Measurements from ENCODE around the gene SLX9. TPM values are rescaled to one million over a fixed set of nuclear protein-coding genes. Genes with fewer than 3 reads are reported as not detected.

The SLX9 gene
- total and polyA plus RNA-seq, 8 donors = 5.4 to 83.4 (median 19.3) TPM

GRCh38 chr21:45020629-45021427 is 81.0 kb downstream of the SLX9 start:
- H3K36me3 ChIP-seq = no peaks in the 10 kb centered on the region
- TF ChIP-seq POLR2AphosphoS5 (IDR thresholded peaks at IDR 0.05) (no peak), CTCF (IDR thresholded peaks at IDR 0.05) (no peak), EP300 (IDR thresholded peaks at IDR 0.05) (no peak), POLR2A (IDR thresholded peaks at IDR 0.05) (no peak)
- intact Hi-C loops (cut with DNase I; ENCODE audit: low total_unique reads) = no loop called here
- peak in 1 of 2 donors; percentile 8 for DNase-seq
- peaks cover 0 to 49% (median 22%) of the 10 kb centered on the region in 3 donors for H3K27me3 ChIP-seq
- H3K9me3 ChIP-seq = no peaks in the 10 kb centered on the region
- H3K27ac ChIP-seq = no peak overlapping the region
- 71 to 76% (median 73%) methylated on average over 26 to 28 of the region's 28 CpGs for WGBS, 5 donors
- H3K4me1 ChIP-seq = peaks cover 10 to 24% (median 16%) of the 10 kb centered on the region in 4 donors
- no peak overlapping the region for H3K4me3 ChIP-seq

GRCh38 chr21:45021428-45022347 is 81.9 kb downstream of the SLX9 start:
- WGBS, 5 donors = 81 to 89% (median 83%) methylated on average over 26 to 30 of the region's 31 CpGs
- no peak for DNase-seq
- TF ChIP-seq POLR2AphosphoS5 (IDR thresholded peaks at IDR 0.05) = no peak
- no peak for TF ChIP-seq EP300 (IDR thresholded peaks at IDR 0.05)
- TF ChIP-seq POLR2A (IDR thresholded peaks at IDR 0.05) = no peak
- TF ChIP-seq CTCF (IDR thresholded peaks at IDR 0.05) = no peak
- intact Hi-C loops (cut with DNase I; ENCODE audit: low total_unique reads) = no loop called here
- H3K4me3 ChIP-seq = no peak overlapping the region
- H3K4me1 ChIP-seq = peaks cover 10 to 23% (median 14%) of the 10 kb centered on the region in 4 donors
- H3K27me3 ChIP-seq = peaks cover 0 to 41% (median 22%) of the 10 kb centered on the region in 3 donors
- H3K36me3 ChIP-seq = no peaks in the 10 kb centered on the region
- no peaks in the 10 kb centered on the region for H3K9me3 ChIP-seq
- no peak overlapping the region for H3K27ac ChIP-seq

- WGBS, 5 donors = 74 to 82% (median 77%) methylated on average over 8 of the region's 8 CpGs
- DNase-seq = peak in 1 of 2 donors; percentile 6
Observed at GRCh38 chr21:45022348-45022675, 82.5 kb downstream of the SLX9 start.

More at GRCh38 chr21:45022348-45022675, 82.5 kb downstream of the SLX9 start:
- Histone ChIP-seq H3K9me3 (no peaks in the 10 kb centered on the region), H3K4me1 (peaks cover 10 to 18% (median 14%) of the 10 kb centered on the region in 4 donors), H3K4me3 (no peak overlapping the region), H3K27ac (no peak overlapping the region), H3K27me3 (peaks cover 0 to 34% (median 20%) of the 10 kb centered on the region in 3 donors), H3K36me3 (no peaks in the 10 kb centered on the region)
- TF ChIP-seq EP300 (IDR thresholded peaks at IDR 0.05) (no peak), POLR2A (IDR thresholded peaks at IDR 0.05) (no peak), POLR2AphosphoS5 (IDR thresholded peaks at IDR 0.05) (no peak), CTCF (IDR thresholded peaks at IDR 0.05) (no peak)
- intact Hi-C loops (cut with DNase I; ENCODE audit: low total_unique reads) = no loop called here

Data from stomach (tissue), 9 donors.